DND-41 (cell line): ENCODE measurements around the gene SERP1.

Experiments used
- EZH2 ChIP-seq: IDR thresholded peaks from 3 replicates; pipeline ENCODE4 v1.6.1; 2012; ENCODE audit warnings: borderline replicate concordance, low read depth, mild to moderate bottlenecking, moderate library complexity, low read length, inconsistent platforms; ENCODE audit not compliant: severe bottlenecking
- TF ChIP-seq, protein P1 (sequence below): IDR thresholded peaks from 2 replicates; pipeline ENCODE4 v1.5.1; 2012; ENCODE audit warnings: borderline replicate concordance, low read length, moderate library complexity, mild to moderate bottlenecking; ENCODE audit not compliant: poor library complexity, severe bottlenecking; ENCODE audit errors: extremely low read depth

DNA sequence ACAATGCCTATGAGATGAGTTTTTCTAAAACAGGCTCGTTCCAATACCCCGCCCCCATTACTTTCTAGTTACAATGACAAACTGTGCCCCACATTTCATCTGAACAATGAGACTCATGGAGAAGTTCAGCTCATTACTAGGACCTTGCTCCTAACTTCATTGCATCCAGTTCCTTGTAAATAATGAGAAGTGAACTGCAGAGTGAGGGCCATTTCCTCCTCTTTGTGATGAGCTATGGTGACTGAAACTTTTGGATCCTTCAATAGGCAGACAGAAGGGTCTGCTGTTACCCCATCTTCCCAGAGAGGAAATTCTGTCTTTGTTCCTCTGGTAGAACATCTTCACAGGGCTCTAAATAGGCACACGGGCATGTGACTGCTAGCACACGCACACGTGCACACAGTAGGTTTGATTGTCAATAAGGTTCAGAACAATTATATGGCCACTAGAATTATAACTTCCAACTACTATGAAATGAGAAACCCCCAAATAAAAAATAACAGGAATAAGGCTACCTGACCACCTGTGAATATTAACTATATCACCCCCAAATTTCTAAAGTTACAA, 51.8 kb downstream of the SERP1 start:
- TF ChIP-seq, protein P1, sequence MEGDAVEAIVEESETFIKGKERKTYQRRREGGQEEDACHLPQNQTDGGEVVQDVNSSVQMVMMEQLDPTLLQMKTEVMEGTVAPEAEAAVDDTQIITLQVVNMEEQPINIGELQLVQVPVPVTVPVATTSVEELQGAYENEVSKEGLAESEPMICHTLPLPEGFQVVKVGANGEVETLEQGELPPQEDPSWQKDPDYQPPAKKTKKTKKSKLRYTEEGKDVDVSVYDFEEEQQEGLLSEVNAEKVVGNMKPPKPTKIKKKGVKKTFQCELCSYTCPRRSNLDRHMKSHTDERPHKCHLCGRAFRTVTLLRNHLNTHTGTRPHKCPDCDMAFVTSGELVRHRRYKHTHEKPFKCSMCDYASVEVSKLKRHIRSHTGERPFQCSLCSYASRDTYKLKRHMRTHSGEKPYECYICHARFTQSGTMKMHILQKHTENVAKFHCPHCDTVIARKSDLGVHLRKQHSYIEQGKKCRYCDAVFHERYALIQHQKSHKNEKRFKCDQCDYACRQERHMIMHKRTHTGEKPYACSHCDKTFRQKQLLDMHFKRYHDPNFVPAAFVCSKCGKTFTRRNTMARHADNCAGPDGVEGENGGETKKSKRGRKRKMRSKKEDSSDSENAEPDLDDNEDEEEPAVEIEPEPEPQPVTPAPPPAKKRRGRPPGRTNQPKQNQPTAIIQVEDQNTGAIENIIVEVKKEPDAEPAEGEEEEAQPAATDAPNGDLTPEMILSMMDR, result no peak
- no peak for TF ChIP-seq EZH2
